GM15510 (cell line): ENCODE results near the gene STBD1.

Source experiments
- POLR2A ChIP-seq: IDR thresholded peaks from 3 replicates; pipeline ENCODE4 v1.6.1; 2011; ENCODE audit warnings: borderline replicate concordance; ENCODE audit not compliant: insufficient read length; ENCODE audit errors: extremely low read depth

STBD1 gene

DNA sequence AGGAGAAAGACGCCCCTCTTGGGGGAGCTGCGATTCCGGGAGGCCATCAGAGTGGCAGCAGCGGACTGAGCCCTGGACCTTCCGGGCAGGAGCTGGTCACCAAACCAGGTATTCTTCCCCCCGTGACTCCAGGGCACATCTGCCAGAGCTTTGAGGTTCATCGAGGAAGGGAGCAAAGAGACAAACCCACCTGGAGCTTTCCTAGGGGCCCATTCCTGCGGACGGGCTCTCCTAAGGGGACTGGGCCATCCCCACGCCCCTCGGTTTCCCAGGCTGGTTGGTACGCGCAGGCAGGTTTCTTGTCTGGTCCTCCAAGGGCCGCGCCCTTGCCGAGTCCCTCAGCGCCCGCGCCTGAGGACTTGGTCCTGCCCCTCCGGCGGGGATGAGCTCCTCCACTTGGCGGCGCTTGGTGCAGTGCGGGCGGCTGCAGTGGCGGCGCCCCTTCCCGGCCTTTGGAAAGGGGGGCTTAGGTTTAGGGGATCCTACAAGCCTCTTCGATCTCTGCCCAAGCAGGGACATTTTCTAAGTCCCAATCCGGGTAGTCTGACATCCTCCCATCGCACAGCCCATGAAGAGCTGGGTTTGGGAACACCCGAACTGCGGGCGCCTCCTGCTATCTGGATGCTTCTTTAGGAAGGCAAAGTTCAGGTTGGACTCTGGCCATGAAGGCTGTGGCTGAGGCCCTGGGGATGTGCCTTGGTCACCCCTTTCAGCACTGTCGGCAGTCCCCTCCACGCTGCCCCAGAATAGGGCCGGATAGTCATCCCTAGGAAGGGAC, 538 bp downstream of the STBD1 start:
- TF ChIP-seq POLR2A: no peak

GRCh38 chr4:76307660-76308014, 1.1 kb downstream of the STBD1 start:
- TF ChIP-seq POLR2A: no peak

GRCh38 chr4:76308548-76308947, 2.0 kb downstream of the STBD1 start:
- no peak for TF ChIP-seq POLR2A

DNA sequence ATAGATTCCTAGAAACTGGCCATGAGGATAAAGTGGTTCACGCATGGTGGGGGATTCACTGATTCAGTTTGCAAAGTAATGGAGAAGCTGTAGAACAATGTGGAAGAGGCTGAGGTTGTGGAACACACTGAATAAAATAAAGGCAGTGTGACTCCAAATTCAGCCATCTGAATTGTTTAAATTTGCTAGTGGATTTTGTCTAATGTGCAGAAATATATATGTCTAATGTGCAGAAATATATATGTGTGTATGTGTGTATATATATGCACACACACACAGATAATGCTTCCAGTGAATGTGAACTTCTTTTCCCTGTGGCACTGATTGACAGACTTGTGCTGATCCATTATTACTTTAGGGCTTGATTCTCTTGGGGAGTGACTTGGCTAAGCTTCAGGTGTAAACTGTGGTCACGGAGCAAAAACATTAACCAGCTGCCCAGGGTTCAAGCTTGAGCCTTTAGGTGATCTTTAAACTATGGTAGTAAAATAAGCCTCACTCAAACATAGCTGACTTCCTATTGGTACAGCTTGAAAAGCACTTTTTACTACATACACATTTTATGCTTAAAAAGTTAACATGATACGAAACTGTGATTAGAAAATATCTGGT, 3.5 kb downstream of the STBD1 start:
- no peak for TF ChIP-seq POLR2A

- no peak for TF ChIP-seq POLR2A
These were observed 4.2 kb downstream of the STBD1 start for GRCh38 chr4:76310683-76311082.

- TF ChIP-seq POLR2A: no peak
These were observed 5.4 kb downstream of the STBD1 start for GRCh38 chr4:76311896-76312331.

DNA sequence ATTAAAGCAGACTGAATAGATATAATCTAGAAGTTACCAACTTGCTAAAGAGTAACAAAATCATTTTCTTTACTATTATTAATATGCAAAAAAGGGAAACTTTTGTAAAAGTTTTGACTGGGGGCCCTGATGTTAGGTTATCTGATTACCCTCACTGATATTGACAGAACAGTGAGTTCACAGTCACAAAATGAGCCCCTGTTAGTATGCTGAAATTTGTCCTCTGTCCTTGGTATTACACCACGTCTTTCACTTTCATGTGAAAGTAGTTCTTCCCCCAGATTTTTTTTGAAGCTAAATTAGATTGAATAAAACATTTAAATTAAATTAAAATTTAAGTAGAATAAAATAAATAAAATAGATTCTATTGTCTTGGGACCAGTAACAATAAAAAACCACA, 5.9 kb downstream of the STBD1 start:
- no peak for TF ChIP-seq POLR2A

DNA sequence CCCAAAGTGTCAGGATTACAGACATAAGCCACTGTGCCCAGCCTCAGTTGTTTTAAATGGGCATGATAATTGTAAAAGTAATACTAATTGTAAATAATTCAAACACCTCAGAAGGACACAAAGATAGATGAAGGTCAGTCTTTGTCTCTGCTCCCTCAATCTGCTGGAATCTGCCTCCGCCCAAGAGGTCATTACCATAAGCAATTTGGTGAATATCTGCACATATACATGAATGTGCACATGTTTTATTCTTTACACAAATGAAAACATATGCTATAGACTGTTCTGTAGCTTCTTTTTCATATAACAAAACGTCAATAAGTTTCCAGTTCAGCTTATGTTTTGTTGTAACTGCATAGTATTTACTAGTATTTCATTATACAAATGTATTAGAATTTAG, 7.0 kb downstream of the STBD1 start:
- TF ChIP-seq POLR2A: no peak

- TF ChIP-seq POLR2A: no peak
These were observed 8.9 kb downstream of the STBD1 start for GRCh38 chr4:76315267-76315918.

DNA sequence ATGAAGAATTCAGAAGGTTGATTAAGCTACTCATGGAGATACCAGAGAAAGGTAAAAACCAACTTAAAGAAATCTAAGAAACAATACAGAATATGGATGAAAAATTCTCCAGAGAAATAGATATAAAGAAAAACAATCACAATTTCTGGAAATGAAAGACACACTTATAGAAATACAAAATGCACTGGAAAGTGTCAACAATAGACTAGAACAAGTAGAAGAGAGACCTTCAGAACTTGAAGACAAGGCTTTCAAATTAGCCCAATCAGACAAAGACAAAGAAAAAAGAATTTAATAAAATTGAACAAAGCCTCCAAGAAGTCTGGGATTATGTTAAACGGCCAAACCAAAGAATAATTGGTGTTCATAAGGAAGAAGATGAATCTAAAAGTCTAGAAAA, 9.6 kb downstream of the STBD1 start:
- no peak for TF ChIP-seq POLR2A

DNA sequence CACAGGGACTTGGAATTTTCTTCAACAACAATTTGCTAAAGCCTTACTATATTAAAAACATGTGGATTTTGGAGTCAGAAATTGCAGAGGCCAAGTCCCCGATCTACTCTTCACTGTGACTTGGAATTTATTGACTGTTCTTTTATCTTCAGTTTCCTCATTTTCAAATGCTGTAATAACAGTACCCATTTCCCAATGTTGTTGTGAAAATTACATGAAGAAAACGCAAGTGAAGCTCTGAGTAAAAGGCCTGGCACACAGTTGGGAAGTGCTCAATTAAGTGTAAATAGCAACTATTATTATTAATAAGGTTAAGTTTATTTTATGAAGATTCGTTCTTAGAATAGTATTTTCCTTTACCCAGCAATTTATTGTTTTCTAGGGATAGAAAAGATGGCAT, 15.7 kb downstream of the STBD1 start:
- no peak for TF ChIP-seq POLR2A

GRCh38 chr4:76325072-76325471, 18.5 kb downstream of the STBD1 start:
- TF ChIP-seq POLR2A: no peak

- TF ChIP-seq POLR2A: no peak
These were observed 20.0 kb downstream of the STBD1 start for GRCh38 chr4:76326515-76326914.

DNA sequence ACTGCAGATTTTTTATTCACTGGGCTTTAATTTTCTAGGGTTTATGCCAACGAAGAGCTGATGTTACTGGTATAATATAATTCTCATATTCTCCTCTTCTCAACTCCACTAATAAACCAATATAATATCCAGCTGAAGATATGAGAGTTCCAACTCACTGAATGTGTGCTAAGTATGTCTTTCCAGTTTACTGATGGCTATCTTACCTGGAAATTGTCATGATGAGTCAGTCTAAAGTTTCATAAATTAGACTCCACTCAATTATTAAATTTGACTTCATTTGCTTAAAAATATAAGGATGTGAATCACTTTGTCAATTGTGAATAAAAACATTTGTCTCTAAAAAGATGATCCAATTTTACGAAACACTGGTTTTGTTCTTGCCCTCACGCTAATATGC, 28.4 kb downstream of the STBD1 start:
- TF ChIP-seq POLR2A: no peak

- TF ChIP-seq POLR2A: no peak
These were observed 32.8 kb downstream of the STBD1 start for GRCh38 chr4:76339364-76339763.

DNA sequence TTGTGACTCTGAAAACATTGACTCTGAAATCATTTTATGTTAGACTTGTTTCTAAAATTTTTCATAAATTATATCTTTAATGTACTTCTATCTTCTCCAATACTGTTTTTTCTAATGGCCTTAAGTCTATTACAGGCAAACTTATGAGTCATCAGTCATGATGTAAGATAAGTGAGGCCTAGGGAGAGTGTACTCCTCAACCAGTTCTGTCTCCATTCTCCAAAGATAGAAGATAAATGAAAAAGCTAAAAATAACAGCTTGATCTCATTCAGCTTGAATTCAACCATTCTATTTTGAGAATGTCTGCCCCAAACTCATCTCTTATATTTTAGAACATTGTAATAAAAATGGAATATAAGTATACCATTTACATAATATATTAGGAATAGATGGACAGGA, 34.5 kb downstream of the STBD1 start:
- TF ChIP-seq POLR2A: no peak
